ENCODE measurements around the gene ZNF512B. TPM values are rescaled to one million over a fixed set of nuclear protein-coding genes. Genes with fewer than 3 reads are reported as not detected.
"Not testable (repeated sequence)": the region's sequence is repeated elsewhere in the genome, so short reads cannot be mapped to it uniquely, and the experiment has no call there.

ZNF512B gene
- total and polyA plus RNA-seq, 2 experiments from 2014 or later = 6.1 to 28.8 TPM

- H3K27me3 ChIP-seq (ENCODE audit: insufficient read depth); H3K4me3 Mint-ChIP-seq; H3K9me3 Mint-ChIP-seq; H3K27ac ChIP-seq (ENCODE audit: low read depth); H3K27me3 Mint-ChIP-seq (ENCODE audit: insufficient read depth, low read depth, poor library complexity); ATAC-seq; H4K20me1 ChIP-seq (replicated peaks; ENCODE audit: insufficient read depth); H2AFZ ChIP-seq; H3K9me2 ChIP-seq (ENCODE audit: insufficient read depth); H3K4me3 ChIP-seq; H3K36me3 ChIP-seq (ENCODE audit: insufficient read depth); H3K79me2 ChIP-seq (replicated peaks; ENCODE audit: insufficient read depth); H3K27ac Mint-ChIP-seq; DNase-seq (ENCODE audit: low spot score); H3K4me2 ChIP-seq: not testable (repeated sequence)
- peaks cover 21% of the 10 kb centered on the region for H3K4me1 Mint-ChIP-seq
- Histone ChIP-seq H3F3A (replicated peaks; ENCODE audit: low read depth) (0 out of 2 replicates have a peak, but pooled peaks cover 11% of the 10 kb centered on the region), H3K4me1 (ENCODE audit: insufficient read depth) (peaks cover 18% of the 10 kb centered on the region)
- peaks cover 27% of the 10 kb centered on the region; the same call in 2 of the 3 replicates for H3K36me3 Mint-ChIP-seq (ENCODE audit: low read depth)
Observed at GRCh38 chr20:63960654-63961621, 8.8 kb downstream of the ZNF512B start.

- Histone ChIP-seq H3K4me3 (no peak overlapping the region), H2AFZ (no peak overlapping the region), H4K20me1 (replicated peaks; ENCODE audit: insufficient read depth) (peaks cover 7% of the 10 kb centered on the region), H3K36me3 (ENCODE audit: insufficient read depth) (no peaks in the 10 kb centered on the region), H3K79me2 (replicated peaks; ENCODE audit: insufficient read depth) (peaks cover 12% of the 10 kb centered on the region), H3K27ac (ENCODE audit: low read depth) (no peak overlapping the region), H3K4me2 (no peak overlapping the region), H3F3A (replicated peaks; ENCODE audit: low read depth) (0 out of 2 replicates have a peak, but pooled peaks cover 11% of the 10 kb centered on the region), H3K4me1 (ENCODE audit: insufficient read depth) (peaks cover 18% of the 10 kb centered on the region), H3K27me3 (ENCODE audit: insufficient read depth) (no peaks in the 10 kb centered on the region), H3K9me2 (ENCODE audit: insufficient read depth) (no peaks in the 10 kb centered on the region)
- DNase-seq (ENCODE audit: low spot score) (no peak), ATAC-seq (no peak)
- Mint-ChIP-seq H3K36me3 (ENCODE audit: low read depth) (peaks cover 27% of the 10 kb centered on the region; the same call in 2 of the 3 replicates), H3K9me3 (no peaks in the 10 kb centered on the region), H3K27me3 (ENCODE audit: insufficient read depth, low read depth, poor library complexity) (peaks cover 9% of the 10 kb centered on the region), H3K4me3 (no peak overlapping the region; the same call in 2 of the 3 replicates), H3K27ac (no peak overlapping the region; the same call in 1 of the 2 replicates), H3K4me1 (peaks cover 23% of the 10 kb centered on the region)
- TF ChIP-seq REST (IDR thresholded peaks at IDR 0.05; ENCODE audit: unreplicated experiment) (no peak), JUNB (IDR thresholded peaks at IDR 0.05; ENCODE audit: unreplicated experiment) (no peak), EZH2phosphoT487 (IDR thresholded peaks at IDR 0.05; ENCODE audit: unreplicated experiment) (no peak), STAT1 (IDR thresholded peaks at IDR 0.05; ENCODE audit: unreplicated experiment) (no peak), ZNF114 (CRISPR knock-in tag; IDR thresholded peaks at IDR 0.05) (no peak), CREB1 (CRISPR knock-in tag; IDR thresholded peaks at IDR 0.05; ENCODE audit: low read depth) (no peak), NANOG (IDR thresholded peaks at IDR 0.05; ENCODE audit: borderline replicate concordance) (no peak), ZNF331 (CRISPR knock-in tag; IDR thresholded peaks at IDR 0.05; ENCODE audit: low read depth) (no peak)
- TF ChIP-seq, protein P1, sequence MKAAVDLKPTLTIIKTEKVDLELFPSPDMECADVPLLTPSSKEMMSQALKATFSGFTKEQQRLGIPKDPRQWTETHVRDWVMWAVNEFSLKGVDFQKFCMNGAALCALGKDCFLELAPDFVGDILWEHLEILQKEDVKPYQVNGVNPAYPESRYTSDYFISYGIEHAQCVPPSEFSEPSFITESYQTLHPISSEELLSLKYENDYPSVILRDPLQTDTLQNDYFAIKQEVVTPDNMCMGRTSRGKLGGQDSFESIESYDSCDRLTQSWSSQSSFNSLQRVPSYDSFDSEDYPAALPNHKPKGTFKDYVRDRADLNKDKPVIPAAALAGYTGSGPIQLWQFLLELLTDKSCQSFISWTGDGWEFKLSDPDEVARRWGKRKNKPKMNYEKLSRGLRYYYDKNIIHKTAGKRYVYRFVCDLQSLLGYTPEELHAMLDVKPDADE (IDR thresholded peaks at IDR 0.05) = no peak
- TF ChIP-seq, protein P2, sequence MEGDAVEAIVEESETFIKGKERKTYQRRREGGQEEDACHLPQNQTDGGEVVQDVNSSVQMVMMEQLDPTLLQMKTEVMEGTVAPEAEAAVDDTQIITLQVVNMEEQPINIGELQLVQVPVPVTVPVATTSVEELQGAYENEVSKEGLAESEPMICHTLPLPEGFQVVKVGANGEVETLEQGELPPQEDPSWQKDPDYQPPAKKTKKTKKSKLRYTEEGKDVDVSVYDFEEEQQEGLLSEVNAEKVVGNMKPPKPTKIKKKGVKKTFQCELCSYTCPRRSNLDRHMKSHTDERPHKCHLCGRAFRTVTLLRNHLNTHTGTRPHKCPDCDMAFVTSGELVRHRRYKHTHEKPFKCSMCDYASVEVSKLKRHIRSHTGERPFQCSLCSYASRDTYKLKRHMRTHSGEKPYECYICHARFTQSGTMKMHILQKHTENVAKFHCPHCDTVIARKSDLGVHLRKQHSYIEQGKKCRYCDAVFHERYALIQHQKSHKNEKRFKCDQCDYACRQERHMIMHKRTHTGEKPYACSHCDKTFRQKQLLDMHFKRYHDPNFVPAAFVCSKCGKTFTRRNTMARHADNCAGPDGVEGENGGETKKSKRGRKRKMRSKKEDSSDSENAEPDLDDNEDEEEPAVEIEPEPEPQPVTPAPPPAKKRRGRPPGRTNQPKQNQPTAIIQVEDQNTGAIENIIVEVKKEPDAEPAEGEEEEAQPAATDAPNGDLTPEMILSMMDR (conservative IDR thresholded peaks at IDR 0.05; ENCODE audit: low read depth in 2 of 2) = no peak
Observed at GRCh38 chr20:63959699-63960075, 10.0 kb downstream of the ZNF512B start.
